Keratinocyte (primary cell): Measurements from ENCODE around the gene ADARB2.

Experiments
- CTCF ChIP-seq, 3 experiments: IDR thresholded peaks in 1 of 3; conservative IDR thresholded peaks in 1 of 3; optimal IDR thresholded peaks in 1 of 3; 2 replicates in 2 of 3; 3 replicates in 1 of 3; pipeline versions ENCODE3 to v1.5.1; 2011; ENCODE audit warnings: low read length in 3 of 3, mild to moderate bottlenecking in 3 of 3, moderate library complexity in 2 of 3, control low read depth in 1 of 3, inconsistent platforms in 1 of 3; ENCODE audit not compliant: insufficient read depth in 2 of 3; ENCODE audit errors: extremely low read depth in 1 of 3
- EZH2 ChIP-seq: IDR thresholded peaks from one replicate; pipeline ENCODE4 v1.6.1; 2012; ENCODE audit warnings: inconsistent platforms, mild to moderate bottlenecking, low read length, moderate library complexity

GRCh38 chr10:1284076-1284475, 453.2 kb downstream of the ADARB2 start:
- no peak for TF ChIP-seq EZH2
- no peak for TF ChIP-seq CTCF (optimal IDR thresholded peaks at IDR 0.05 in 1 of 3, IDR thresholded peaks at IDR 0.05 in 1 of 3, conservative IDR thresholded peaks at IDR 0.05 in 1 of 3; ENCODE audit: extremely low read depth in 1 of 3, insufficient read depth in 2 of 3, low read length in 3 of 3)
